HG03175 (cell line): ENCODE measurements around the gene EPHB1.
"Not testable (repeated sequence)": the region's sequence is repeated elsewhere in the genome, so short reads cannot be mapped to it uniquely, and the experiment has no call there.

Experiments used
- ATAC-seq: cut with Tn5 transposase; IDR thresholded peaks from one replicate; pipeline ENCODE4 v1.9.1; 2021; ENCODE audit warnings: mild to moderate bottlenecking, moderate library complexity; ENCODE audit not compliant: unreplicated experiment

The EPHB1 gene

DNA sequence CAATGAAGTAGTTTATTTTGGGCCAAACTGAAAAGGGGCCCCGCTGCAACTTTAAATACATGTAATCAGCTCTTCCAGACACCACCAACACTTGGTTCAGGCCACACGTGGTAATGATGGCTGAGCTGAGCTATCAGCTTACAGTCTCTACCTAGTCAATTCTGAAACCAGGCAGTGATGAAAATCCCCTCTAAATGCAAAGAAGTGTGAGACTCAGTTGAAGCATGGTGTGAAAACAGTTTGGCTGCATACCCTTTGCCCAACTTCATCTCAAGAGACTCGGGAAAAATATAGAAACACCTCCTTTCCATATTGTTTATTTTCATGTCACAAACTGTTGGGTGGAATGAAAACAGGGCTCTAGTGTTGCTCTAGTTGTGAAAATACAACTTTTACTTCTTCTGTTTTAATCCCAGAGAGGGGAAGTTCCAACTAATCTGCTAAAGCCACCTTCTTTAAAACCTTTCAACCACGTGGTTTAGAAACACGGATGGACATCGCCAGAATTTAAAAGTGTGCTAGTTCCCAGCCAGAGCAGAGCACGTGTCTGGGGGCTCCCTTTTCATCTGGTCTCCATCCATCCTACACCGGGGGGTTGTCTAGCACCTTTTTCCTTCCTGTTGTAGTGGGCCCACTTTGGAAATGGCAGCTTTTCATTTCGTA, 229.1 kb downstream of the EPHB1 start:
- peak; percentile 78 for ATAC-seq

DNA sequence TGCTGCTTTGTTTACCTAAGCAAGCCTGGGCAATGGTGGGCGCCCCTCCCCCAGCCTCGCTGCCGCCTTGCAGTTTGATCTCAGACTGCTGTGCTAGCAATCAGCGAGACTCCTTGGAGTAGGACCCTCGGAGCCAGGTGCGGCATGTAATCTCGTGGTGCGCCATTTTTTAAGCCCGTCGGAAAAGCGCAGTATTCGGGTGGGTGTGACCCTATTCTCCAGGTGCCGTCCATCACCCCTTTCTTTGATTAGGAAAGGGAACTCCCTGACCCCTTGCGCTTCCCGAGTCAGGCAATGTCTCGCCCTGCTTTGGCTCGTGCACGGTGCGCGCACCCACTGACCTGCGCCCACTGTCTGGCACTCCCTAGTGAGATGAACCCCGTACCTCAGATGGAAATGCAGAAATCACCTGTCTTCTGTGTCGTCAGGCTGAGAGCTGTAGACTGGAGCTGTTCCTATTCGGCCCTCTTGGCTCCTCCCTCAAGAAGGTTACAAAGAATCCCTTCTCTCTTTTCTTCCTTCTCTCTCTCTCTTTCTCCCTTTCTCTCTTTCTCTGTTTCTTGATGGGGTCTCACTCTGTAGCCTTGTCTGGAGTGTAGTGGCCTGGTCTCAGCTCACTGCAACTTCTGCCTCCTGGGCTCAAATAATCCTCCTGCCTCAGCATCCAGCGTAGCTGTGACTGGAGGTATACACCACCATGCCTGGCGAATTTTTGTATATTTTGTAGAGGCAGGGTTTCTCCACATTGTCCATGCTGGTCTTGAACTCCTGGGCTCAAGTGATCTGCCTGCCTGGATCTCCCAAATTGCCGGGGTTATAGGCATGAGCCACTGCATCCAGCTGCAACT, 235.9 kb downstream of the EPHB1 start:
- ATAC-seq = not testable (repeated sequence)

DNA sequence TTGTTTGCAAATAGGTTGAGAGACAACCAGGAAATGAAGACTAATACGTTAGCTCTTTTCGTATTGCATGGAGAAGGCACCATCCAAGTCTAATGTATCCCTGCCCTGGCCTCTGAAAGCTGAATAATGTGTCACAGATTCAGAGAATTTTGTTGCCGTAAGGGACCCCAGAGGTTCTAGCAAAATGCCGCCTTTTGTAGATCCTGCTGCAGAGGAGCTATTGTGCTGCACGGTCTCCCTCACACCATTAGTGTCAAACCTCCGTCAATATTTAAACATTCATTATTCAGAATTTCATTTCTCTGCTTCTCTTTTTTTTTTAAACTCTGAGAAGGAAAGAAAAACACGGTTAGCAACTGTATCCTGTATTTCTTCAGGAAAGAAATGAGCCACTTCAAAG, 238.7 kb downstream of the EPHB1 start:
- no peak for ATAC-seq

DNA sequence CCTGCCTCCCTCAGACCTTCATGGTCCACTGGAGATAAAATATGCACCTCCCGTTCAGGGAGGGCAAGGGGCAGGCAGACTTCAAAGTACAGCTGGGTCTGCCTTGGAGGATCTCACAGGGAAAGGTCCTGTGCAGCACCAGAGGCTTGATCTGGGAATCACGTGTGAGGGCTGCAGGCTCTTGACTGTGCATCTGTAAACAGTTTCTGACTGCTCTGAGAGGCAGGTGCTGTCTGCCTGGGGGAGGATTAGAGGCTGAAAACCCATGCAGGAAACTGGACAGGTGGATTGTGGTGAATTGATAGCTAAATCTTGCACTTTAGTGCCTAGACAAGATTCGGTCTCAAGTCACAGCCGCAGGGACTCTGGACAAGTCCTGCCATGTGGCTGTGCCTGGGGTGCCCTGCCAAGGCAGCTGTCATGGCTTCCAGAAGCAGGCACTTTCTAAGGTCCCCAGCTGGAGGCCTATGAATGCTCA, 239.3 kb downstream of the EPHB1 start:
- ATAC-seq = no peak

DNA sequence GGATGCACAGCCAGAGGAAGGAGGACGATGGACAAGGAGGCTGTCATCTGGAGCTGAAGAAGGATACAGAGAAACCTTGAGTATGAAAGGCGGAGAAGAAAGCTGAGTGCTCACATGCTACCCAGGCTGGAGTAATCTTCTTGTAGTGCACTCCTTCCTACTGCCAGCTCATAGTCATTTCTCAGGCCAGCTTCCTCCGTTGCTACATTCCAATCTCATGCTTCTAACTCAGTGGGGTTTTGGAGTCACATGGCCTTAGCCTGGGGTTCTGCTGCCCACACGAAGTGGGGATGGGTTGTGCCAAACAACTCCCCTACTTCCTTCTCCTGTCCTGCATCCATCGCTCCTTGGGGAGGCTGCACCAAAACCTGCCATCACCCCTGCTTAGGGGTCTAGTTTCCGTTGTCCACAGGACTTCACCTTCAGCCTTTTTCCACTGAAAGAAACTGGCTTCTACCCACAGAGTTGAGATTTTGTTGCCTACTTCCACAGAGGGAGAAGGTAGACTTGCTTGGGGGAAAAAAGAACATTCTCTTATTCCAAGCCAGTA, 239.9 kb downstream of the EPHB1 start:
- no peak for ATAC-seq

DNA sequence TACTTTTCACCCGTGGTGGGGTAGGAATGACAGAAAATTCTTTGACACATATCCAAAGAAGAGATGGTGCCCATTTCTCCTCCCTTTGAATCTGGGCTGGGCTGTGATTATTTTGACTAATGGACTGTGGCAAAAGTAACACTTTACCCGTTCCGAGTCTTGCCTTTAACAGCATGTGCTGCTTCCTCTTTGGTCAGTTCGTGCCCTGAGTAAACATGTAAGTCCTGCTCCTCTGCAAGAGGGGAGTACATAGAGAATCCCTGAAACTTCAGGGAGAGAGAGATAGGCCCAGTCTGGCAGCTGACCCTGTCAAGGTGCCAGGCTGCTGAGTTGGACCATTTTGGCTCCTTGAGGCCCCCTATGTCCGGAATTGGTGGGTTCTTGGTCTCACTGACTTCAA, 243.1 kb downstream of the EPHB1 start:
- no peak for ATAC-seq

DNA sequence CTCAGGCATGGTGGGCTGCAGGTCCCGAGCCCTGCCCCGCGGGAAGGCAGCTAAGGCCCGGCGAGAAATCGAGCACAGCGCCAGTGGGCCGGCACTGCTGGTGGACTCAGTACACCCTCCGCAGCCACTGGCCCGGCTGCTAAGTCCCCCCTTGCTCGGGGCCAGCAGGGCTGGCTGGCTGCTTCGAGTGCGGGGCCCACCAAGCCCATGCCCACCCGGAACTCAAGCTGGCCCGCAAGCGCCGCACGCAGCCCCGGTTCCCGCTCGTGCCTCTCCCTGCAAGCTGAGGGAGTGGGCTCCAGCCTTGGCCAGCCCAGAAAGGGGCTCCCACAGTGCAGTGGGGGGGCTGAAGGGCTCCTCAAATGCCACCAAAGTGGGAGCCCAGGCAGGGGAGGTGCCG, 244.5 kb downstream of the EPHB1 start:
- ATAC-seq = not testable (repeated sequence)

DNA sequence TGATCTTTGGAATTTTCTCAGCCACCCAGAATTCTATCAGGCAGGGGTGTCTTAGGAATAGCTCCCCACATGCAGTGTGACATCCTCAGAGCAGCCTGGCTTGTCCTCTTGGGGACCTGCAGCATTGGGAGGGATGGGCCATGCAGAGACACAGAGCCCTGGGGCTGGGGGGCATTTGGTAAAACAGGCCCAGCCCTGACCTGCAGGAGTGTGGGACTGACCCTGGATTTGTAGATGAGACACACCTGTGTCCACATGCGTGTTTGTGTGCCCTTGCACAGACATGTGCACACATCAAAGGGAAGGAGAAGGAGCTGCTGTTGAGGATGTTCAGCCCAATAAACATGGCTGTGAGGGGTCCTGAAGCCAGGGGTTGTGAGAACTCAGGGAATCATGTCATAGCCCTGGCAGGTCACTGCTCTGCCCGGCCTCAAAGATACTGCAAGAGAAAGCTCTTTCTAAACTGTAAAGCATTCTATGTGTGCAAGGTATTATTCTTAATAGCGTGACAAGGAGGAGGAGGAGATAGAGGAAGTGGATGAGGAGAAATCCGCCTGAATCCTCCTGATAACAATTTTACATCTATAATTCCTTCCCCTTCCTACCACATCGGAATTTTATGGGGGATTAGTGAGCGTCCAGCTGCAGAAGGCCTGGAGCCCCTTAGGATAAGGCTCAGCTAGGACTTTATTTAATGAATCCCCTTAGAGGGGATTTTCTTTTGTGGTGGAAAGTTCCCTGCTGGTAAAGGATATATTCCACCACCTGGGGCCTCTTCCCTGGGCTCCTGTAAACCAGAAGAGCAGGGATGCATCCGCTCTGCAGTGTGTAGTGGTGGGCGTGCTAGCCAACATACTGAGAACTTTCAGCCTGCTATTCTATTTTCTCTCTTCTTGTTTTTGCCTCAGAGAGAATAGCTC, 245.5 kb downstream of the EPHB1 start:
- no peak for ATAC-seq

DNA sequence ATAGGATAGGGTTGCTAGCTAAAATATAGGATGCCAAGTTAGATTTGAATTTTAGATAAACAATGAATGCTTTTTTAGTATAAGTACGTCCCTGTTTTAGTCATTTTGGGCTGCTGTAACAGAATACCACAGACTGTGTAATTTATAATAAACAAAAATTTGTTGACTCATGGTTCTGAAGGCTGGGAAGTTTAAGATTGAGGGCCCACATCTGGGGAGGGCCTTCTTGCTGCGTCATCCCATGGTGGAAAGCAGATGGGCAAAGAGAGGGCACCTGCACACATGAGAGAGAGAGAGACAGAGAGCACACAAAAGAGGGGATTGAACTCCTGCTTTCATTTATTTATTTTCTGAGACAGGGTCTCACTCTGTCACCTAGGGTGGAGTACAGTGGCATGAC, 246.5 kb downstream of the EPHB1 start:
- ATAC-seq = no peak

DNA sequence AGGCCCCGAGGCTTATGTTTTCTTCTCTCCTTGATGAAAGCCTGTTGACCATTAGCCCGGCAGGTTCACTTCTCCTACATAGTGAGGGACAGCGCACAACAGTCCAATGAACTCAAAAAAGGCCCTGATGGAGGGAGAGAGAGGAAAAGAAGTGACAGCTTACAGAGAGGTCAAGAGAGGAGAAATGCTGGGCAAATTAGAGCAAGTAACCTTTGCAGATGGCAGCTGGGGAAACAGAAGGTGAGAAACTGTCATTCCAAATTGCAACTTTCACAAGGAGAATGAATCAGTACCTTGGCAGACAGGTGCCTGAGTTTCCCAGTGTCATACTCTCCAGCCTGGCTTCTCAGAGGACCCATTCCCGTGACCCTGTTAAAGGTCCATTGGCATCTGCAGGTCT, 252.0 kb downstream of the EPHB1 start:
- ATAC-seq = no peak

DNA sequence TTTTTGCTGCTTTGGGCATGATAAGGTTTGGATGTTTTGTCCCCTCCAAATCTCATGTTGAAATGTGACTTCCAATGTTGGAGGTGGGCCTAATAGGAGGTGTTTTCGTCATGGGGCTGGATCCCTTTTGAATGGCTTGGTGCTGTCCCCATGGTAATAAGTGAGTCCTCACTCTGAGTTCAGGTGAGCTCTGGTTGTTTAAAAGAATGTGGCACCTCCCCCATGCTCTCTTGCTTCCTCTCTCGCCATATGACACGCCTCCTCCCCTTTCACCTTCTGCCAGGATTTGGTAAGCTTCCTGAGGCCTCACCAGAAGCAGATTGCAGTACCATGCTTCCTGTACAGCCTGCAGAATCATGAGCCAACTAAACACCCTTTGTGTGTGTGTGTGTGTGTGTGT, 255.5 kb downstream of the EPHB1 start:
- no peak for ATAC-seq

DNA sequence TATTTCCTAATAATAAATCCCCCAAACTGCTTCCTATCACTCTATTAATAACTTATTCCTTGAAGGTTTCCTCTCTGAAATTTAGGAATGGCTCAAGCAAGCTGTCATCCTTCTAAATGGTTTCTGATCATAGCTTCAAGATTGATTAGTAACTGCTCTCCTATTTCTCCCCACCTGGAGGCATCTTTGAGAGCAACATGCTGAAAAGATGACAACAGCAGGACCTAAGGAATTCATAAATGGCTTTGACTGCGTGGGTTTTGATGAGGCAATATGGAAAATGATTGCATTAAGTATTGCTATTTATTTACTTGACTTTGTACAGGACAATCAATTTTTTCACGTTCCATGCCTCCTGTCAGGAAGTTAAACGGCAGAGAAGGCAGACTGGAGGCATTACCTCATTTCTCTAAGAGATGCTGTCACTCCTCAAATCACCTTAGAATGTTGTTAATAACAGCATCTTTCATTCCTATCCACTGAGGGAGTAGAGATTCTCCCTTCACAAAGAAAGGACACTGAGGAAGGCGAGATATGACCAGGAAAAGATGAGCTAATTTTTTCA, 256.4 kb downstream of the EPHB1 start:
- no peak for ATAC-seq

DNA sequence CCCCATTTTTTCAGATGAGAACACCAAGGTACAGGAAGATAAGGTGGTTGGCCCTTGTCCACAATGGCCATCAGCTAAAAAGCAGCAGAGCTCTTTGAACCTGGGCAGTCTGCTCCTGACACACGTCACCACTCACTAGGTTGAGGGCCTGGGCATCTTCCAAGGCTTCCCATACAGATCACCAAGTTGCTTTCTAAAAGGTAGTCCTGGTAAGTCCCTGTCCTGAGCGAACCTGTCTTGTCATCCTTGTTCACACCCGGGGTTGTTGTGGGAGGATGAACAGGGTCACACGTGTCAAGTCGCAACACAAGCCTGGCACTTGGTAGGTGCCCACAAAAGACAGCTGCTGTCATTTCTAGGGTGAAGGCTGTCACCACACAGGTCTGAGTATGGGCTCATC, 260.4 kb downstream of the EPHB1 start:
- ATAC-seq = no peak

DNA sequence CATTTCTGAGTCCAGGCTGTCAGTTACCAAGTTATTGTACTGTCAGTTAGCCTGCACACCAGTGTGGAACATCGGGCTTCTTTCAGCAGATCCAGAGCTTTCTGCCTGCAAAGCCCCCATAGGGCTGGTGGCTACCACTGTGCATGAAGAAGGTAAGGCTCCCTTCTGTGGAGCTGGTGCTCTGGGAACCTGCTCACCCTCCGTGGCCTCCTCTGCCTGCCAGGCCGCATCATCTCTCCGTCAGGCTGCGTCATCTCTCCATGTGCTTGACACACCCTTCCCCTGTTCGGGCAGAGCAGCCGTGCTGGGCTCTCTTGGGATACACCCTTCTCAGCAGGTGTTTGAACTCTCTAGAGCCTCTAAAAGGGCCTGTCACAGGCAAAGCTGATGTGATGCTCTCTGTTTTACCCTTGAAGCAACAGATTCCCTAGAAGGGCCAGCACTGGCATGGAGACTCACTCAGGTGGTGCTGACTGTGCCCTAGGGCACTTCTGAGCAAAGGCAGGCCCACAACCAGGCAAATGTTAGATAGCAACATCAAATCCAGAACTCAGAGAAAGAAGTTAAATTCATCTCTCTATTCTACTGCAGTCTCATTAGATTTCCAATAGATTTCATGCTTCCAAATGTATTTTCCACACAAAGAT, 261.1 kb downstream of the EPHB1 start:
- no peak for ATAC-seq

DNA sequence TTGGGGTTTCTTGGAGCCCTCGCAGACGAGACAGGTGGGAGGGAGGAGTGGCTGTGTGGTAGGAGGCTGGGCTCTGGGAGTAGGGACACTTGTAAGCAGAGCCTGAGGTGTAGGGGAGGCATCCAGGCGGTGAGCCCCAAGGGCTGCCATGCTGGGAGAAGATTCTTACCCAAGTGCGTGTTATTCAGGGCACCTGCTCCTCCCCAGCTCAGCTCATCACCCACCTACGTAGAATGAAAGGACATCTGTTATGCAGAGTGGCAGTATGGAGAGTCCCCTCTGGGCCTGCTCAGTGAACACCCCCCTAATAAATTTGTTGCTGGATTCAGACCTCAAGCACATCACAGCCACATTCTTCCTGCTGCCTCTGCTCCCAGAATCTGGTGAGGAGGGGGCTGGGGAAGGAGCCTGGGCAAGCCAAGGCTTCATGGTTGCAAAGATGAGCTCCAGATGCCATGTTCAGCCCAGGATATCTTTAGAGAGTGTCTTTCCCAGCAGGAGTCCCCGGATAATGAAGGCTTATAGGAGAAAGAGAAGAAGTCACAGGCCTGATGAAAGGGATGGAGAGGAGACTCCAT, 261.8 kb downstream of the EPHB1 start:
- no peak for ATAC-seq

DNA sequence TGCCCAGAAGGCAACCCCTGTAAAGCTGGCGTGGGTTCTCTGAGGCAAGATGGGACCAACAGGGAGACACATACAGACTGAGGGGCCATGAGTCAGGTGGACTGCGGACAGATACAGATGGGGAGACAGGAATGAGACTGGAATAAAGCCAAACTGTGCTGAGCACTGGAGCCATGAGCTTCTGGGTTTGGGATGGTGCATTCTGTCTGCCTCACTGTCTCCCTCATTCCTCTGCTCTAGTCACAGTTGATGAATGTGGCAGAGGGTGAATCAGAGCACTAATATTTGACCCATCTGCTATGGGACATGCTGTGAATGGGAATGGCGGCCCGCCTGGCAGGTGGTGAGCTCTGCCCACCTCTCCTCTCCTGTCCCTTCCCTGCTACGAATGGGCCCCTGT, 262.9 kb downstream of the EPHB1 start:
- ATAC-seq = no peak

DNA sequence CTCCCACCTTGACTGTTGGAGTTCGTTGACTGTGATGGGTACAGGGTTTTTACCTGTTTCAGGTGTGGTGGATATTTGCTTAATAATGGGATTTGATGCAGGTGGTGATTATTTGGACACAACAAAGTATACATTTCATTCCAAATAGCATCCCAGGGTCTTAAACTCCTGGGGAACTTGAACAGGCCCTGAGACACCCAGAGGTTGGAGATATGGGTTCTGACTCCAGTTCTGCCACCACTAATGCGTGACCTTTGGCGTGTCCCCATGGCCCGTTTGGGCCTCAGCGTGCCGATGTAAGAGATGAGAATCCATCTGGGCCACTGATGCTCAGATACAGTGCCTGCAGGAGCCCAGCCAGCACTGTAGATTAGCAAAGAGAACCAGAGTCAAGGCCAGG, 264.5 kb downstream of the EPHB1 start:
- no peak for ATAC-seq

DNA sequence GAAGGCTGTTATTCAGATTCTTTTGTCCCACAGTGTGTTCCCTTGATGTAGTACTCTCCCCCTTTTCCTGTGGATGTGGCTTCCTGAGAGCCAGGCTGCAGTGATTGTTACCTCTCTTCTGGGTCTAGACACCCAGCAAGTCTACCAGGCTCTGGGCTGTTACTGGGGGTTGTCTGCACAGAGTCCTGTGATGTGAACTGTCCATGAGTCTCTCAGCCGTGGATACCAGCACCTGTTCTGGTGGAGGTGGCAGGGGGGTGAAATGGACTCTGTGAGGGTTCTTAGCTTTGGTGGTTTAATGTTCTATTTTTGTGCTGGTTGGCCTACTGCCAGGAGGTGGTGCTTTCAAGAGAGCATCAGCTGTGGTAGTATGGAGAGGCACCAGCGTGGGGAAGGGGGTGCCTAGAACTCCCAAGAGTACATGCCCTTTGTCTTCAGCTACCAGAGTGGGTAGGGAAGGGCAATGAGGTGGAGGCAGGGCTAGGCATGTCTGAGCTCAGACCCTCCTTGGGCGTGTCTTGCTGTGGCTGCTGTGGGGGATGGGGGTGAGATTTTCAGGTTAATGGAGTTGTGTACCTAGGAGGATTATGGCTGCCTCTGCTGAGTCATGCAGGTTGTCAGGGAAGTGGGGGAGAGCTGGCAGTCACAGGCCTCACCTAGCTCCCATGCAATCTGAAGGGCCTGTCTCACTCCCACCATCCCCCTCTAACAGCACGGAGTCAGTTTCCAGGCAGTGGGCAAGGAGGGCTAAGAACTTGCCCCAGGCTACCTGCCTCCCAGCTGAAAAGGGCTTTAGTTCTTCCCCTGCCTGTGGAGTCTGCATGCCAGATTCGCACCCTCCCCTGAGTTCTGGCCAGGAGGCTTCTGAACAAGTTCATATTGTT, 272.0 kb downstream of the EPHB1 start:
- ATAC-seq = peak; percentile 66

DNA sequence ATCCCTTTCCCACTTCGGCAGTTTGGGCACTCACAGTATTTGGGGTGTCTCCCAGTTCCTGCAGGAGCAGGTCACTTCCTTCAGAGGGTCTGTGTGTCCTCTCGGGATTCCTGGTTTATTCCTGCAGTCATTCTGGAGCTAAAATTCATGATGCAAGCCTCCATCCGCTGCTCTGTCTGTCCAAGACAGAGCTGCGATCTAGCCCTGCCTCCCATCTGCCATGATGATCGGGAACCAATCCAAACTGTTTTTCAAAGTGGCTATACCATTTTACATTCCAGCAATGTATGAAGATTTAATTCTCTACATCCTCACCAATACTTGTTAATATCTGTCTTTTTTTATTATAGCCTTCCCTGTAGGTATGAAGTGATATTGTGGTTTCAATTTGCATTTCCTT, 273.0 kb downstream of the EPHB1 start:
- ATAC-seq = no peak
